HCT116 (cell line): ENCODE data around the gene SLC12A7. TPM values are rescaled to one million over a fixed set of nuclear protein-coding genes. Genes with fewer than 3 reads are reported as not detected.

ENCODE experiments used
- ATAC-seq: fragments of 200-7000 bp; cut with Tn5 transposase; 2 replicates; pipeline ENCODE4 v1.9.1; 2020; ENCODE audit warnings: mild to moderate bottlenecking, moderate library complexity
- BruUV-seq: library from RNA; stranded (reverse); fragments of 400-500 nt; replicated peaks from 2 replicates; lab custom pipeline; 2021; lab: Mats Ljungman, UMichigan
- CTCF ChIA-PET: fragments of 300-600 bp; sonication (Branson Sonifier 250); formaldehyde crosslinking; loops from one replicate; lab custom pipeline; 2021; ENCODE audit warnings: antibody characterized with exemption; lab: Charles Lee
- POLR2A ChIA-PET: fragments of 300-600, 350-600 bp; sonication (Branson Sonifier 250); formaldehyde crosslinking; loops from one replicate; lab custom pipeline; 2021; ENCODE audit warnings: antibody characterized with exemption; lab: Charles Lee
- RAD21 ChIA-PET, 2 experiments: fragments of 300-600 bp; sonication (Branson Sonifier 250); formaldehyde crosslinking; loops; one replicate each; lab custom pipeline; 2023; ENCODE audit warnings: low total read pairs in 2 of 2; ENCODE audit not compliant: uncharacterized antibody in 2 of 2, unreplicated experiment in 2 of 2, low non-redundant PET in 1 of 2; lab: Charles Lee
- DNase-seq: peaks from one replicate; pipeline ENCODE4 v3.0.0-alpha.2; 2010; ENCODE audit warnings: low read depth, low spot score
- H2AFZ ChIP-seq: fragments of 200-600 bp; shearing (Covaris generic), sonication (generic); 2 replicates; pipeline ENCODE4 v1.6.1; 2017; ENCODE audit warnings: low read depth, mixed run types, mixed read lengths, antibody characterized with exemption, low read length; ENCODE audit not compliant: poor library complexity, severe bottlenecking
- H3K27ac ChIP-seq: 2 replicates; pipeline ENCODE4 v1.5.1; 2012; ENCODE audit warnings: low read depth, low read length
- H3K27me3 ChIP-seq: fragments of 200-600 bp; sonication (generic); 2 replicates; pipeline ENCODE4 v1.6.1; 2016; ENCODE audit warnings: mixed run types, low read length, mixed read lengths; ENCODE audit not compliant: insufficient read depth
- H3K36me3 ChIP-seq, 2 experiments: fragments of 200-500 bp in 1 of 2; fragments of 200-600 bp in 1 of 2; sonication (Bioruptor generic) in 1 of 2; sonication (generic) in 1 of 2; 2 replicates each; pipeline versions ENCODE4 v1.5.1 to v1.6.1; 2014 to 2016; ENCODE audit warnings: low read length in 2 of 2, inconsistent platforms in 1 of 2, mixed read lengths in 1 of 2, mixed run types in 1 of 2; ENCODE audit not compliant: insufficient read depth in 2 of 2, control insufficient read depth in 1 of 2
- H3K4me1 ChIP-seq, 2 experiments: fragments of 200-600 bp in 1 of 2; sonication (generic) in 1 of 2; 2 replicates each; pipeline versions ENCODE4 v1.5.1 to v1.6.1; 2012 to 2017; ENCODE audit warnings: low read length in 2 of 2, inconsistent platforms in 1 of 2, mild to moderate bottlenecking in 1 of 2, mixed read lengths in 1 of 2, mixed run types in 1 of 2, moderate library complexity in 1 of 2; ENCODE audit not compliant: insufficient read depth in 2 of 2, control insufficient read depth in 1 of 2
- H3K4me2 ChIP-seq: fragments of 200-600 bp; sonication (generic); 2 replicates; pipeline ENCODE4 v1.6.1; 2017; ENCODE audit warnings: mixed run types, low read length, mixed read lengths
- H3K4me3 ChIP-seq, 2 experiments: fragments of 200-600 bp in 1 of 2; sonication (generic) in 1 of 2; replicated peaks in 1 of 2; 2 replicates each; pipeline ENCODE4 v1.5.1; 2011 to 2016; ENCODE audit warnings: low read length in 2 of 2, control low read depth in 1 of 2, low read depth in 1 of 2, mild to moderate bottlenecking in 1 of 2, mixed read lengths in 1 of 2, mixed run types in 1 of 2
- H3K79me2 ChIP-seq: fragments of 200-600 bp; sonication (generic); 2 replicates; pipeline ENCODE4 v1.6.1; 2017; ENCODE audit warnings: mild to moderate bottlenecking, mixed run types, low read length, moderate library complexity, mixed read lengths; ENCODE audit not compliant: insufficient read depth
- H3K9ac ChIP-seq: fragments of 200-600 bp; sonication (generic); 2 replicates; pipeline ENCODE4 v1.6.1; 2016; ENCODE audit warnings: low read length, mixed read lengths
- H3K9me2 ChIP-seq: fragments of 200-600 bp; sonication (generic), shearing (Covaris generic); 2 replicates; pipeline ENCODE4 v1.6.1; 2017; ENCODE audit warnings: mixed run types, mild to moderate bottlenecking, moderate library complexity; ENCODE audit not compliant: insufficient read depth
- H3K9me3 ChIP-seq, 2 experiments: fragments of 200-500 bp in 1 of 2; fragments of 200-600 bp in 1 of 2; sonication (Bioruptor generic) in 1 of 2; sonication (generic) in 1 of 2; 2 replicates each; pipeline ENCODE4 v1.6.1; 2014 to 2017; ENCODE audit warnings: low read length in 2 of 2, mixed read lengths in 2 of 2, inconsistent platforms in 1 of 2, low read depth in 1 of 2, mild to moderate bottlenecking in 1 of 2, mixed run types in 1 of 2, moderate library complexity in 1 of 2; ENCODE audit not compliant: control insufficient read depth in 1 of 2, insufficient read depth in 1 of 2
- H4K20me1 ChIP-seq: fragments of 200-600 bp; sonication (generic), shearing (Covaris generic); 2 replicates; pipeline ENCODE4 v1.6.1; 2017; ENCODE audit warnings: mixed run types, mild to moderate bottlenecking, moderate library complexity; ENCODE audit not compliant: insufficient read depth
- ATF3 ChIP-seq: IDR thresholded peaks from 2 replicates; pipeline ENCODE4 v1.6.1; 2012
- EGR1 ChIP-seq: IDR thresholded peaks from 2 replicates; pipeline ENCODE4 v1.6.1; 2012; ENCODE audit warnings: low read depth
- ELF1 ChIP-seq: IDR thresholded peaks from 2 replicates; pipeline ENCODE4 v1.6.1; 2012; ENCODE audit warnings: low read depth, borderline replicate concordance
- EZH2 ChIP-seq: fragments of 200-600 bp; sonication (generic); IDR thresholded peaks from 2 replicates; pipeline ENCODE4 v1.6.1; 2017; ENCODE audit warnings: antibody characterized with exemption, mixed run types
- EZH2phosphoT487 ChIP-seq: fragments of 200-600 bp; IDR thresholded peaks from 2 replicates; pipeline ENCODE4 v1.6.1; 2018; ENCODE audit warnings: antibody characterized with exemption, borderline replicate concordance
- JUND ChIP-seq: IDR thresholded peaks from 2 replicates; pipeline ENCODE4 v1.6.1; 2012
- POLR2A ChIP-seq: IDR thresholded peaks from 2 replicates; pipeline ENCODE4 v1.7.0; 2011; ENCODE audit warnings: borderline replicate concordance; ENCODE audit not compliant: insufficient read depth, insufficient read length; ENCODE audit errors: extremely low read depth
- RAD21 ChIP-seq: IDR thresholded peaks from 2 replicates; pipeline ENCODE4 v1.6.1; 2012; ENCODE audit warnings: low read depth, mild to moderate bottlenecking
- SP1 ChIP-seq: IDR thresholded peaks from 2 replicates; pipeline ENCODE4 v1.6.1; 2012; ENCODE audit warnings: low read depth
- YY1 ChIP-seq: IDR thresholded peaks from 2 replicates; pipeline ENCODE4 v1.6.1; 2011; ENCODE audit warnings: low read length, low read depth, moderate library complexity, mild to moderate bottlenecking; ENCODE audit not compliant: insufficient replicate concordance; ENCODE audit errors: extremely low read depth
- ZFX ChIP-seq: fragments of 450-650 bp; IDR thresholded peaks from 2 replicates; pipeline ENCODE4 v1.6.1; 2017
- intact Hi-C: fragments of 100-400 bp; cut with micrococcal nuclease; formaldehyde crosslinking; loops from 2 replicates; pipeline ENCODE4 v1.10.0; 2022
- total RNA-seq: library from RNA; stranded (reverse); gene quantifications from one replicate; pipeline ENCODE4 v1.2.1, GENCODE V29; 2021; ENCODE audit not compliant: unreplicated experiment
- TF ChIP-seq, protein P1 (sequence below): IDR thresholded peaks from 2 replicates; pipeline ENCODE4 v1.6.1; 2012; ENCODE audit warnings: low read depth
- TF ChIP-seq, protein P2 (sequence below): IDR thresholded peaks from 2 replicates; pipeline ENCODE4 v1.6.1; 2011; ENCODE audit warnings: mild to moderate bottlenecking, low read length, moderate library complexity; ENCODE audit not compliant: insufficient replicate concordance; ENCODE audit errors: extremely low read depth

SLC12A7 gene
- total RNA-seq, 1 experiment from 2014 or later, result 29.6 TPM

GRCh38 chr5:1078851-1079250 is 33.0 kb downstream of the SLC12A7 start:
- no TSS peak for BruUV-seq
- Histone ChIP-seq H3K27ac (no peak overlapping the region), H3K4me2 (no peak overlapping the region), H3K9me2 (no peaks in the 10 kb centered on the region), H3K4me3 (no peak overlapping the region), H3K79me2 (no peaks in the 10 kb centered on the region), H2AFZ (no peak overlapping the region), H3K9ac (no peak overlapping the region), H3K36me3 (no peaks in the 10 kb centered on the region; a peak in 2 of 4 replicates), H3K4me1 (no peaks in the 10 kb centered on the region), H4K20me1 (no peaks in the 10 kb centered on the region), H3K9me3 (no peaks in the 10 kb centered on the region), H3K27me3 (no peaks in the 10 kb centered on the region)
- ChIA-PET CTCF (no interaction called here), RAD21 (no interaction called here), POLR2A (no interaction called here)
- TF ChIP-seq EZH2 (no peak), ELF1 (no peak), JUND (no peak), ZFX (no peak), YY1 (no peak), POLR2A (no peak), EZH2phosphoT487 (no peak), RAD21 (no peak), ATF3 (no peak), EGR1 (no peak), SP1 (no peak)
- TF ChIP-seq, protein P1, sequence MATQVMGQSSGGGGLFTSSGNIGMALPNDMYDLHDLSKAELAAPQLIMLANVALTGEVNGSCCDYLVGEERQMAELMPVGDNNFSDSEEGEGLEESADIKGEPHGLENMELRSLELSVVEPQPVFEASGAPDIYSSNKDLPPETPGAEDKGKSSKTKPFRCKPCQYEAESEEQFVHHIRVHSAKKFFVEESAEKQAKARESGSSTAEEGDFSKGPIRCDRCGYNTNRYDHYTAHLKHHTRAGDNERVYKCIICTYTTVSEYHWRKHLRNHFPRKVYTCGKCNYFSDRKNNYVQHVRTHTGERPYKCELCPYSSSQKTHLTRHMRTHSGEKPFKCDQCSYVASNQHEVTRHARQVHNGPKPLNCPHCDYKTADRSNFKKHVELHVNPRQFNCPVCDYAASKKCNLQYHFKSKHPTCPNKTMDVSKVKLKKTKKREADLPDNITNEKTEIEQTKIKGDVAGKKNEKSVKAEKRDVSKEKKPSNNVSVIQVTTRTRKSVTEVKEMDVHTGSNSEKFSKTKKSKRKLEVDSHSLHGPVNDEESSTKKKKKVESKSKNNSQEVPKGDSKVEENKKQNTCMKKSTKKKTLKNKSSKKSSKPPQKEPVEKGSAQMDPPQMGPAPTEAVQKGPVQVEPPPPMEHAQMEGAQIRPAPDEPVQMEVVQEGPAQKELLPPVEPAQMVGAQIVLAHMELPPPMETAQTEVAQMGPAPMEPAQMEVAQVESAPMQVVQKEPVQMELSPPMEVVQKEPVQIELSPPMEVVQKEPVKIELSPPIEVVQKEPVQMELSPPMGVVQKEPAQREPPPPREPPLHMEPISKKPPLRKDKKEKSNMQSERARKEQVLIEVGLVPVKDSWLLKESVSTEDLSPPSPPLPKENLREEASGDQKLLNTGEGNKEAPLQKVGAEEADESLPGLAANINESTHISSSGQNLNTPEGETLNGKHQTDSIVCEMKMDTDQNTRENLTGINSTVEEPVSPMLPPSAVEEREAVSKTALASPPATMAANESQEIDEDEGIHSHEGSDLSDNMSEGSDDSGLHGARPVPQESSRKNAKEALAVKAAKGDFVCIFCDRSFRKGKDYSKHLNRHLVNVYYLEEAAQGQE, result no peak
- TF ChIP-seq, protein P2, sequence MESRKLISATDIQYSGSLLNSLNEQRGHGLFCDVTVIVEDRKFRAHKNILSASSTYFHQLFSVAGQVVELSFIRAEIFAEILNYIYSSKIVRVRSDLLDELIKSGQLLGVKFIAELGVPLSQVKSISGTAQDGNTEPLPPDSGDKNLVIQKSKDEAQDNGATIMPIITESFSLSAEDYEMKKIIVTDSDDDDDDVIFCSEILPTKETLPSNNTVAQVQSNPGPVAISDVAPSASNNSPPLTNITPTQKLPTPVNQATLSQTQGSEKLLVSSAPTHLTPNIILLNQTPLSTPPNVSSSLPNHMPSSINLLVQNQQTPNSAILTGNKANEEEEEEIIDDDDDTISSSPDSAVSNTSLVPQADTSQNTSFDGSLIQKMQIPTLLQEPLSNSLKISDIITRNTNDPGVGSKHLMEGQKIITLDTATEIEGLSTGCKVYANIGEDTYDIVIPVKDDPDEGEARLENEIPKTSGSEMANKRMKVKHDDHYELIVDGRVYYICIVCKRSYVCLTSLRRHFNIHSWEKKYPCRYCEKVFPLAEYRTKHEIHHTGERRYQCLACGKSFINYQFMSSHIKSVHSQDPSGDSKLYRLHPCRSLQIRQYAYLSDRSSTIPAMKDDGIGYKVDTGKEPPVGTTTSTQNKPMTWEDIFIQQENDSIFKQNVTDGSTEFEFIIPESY, result no peak
- DNase-seq (no peak), ATAC-seq (no peak)
- intact Hi-C loops, result no loop called here
